GM19351 (cell line): Measurements from ENCODE around the gene ATP13A2.
"Not testable (repeated sequence)": the region's sequence is repeated elsewhere in the genome, so short reads cannot be mapped to it uniquely, and the experiment has no call there.

Experiments used
- ATAC-seq: cut with Tn5 transposase; IDR thresholded peaks from one replicate; pipeline ENCODE4 v1.9.1; 2021; ENCODE audit warnings: mild to moderate bottlenecking, moderate library complexity; ENCODE audit not compliant: unreplicated experiment

ATP13A2 gene

DNA sequence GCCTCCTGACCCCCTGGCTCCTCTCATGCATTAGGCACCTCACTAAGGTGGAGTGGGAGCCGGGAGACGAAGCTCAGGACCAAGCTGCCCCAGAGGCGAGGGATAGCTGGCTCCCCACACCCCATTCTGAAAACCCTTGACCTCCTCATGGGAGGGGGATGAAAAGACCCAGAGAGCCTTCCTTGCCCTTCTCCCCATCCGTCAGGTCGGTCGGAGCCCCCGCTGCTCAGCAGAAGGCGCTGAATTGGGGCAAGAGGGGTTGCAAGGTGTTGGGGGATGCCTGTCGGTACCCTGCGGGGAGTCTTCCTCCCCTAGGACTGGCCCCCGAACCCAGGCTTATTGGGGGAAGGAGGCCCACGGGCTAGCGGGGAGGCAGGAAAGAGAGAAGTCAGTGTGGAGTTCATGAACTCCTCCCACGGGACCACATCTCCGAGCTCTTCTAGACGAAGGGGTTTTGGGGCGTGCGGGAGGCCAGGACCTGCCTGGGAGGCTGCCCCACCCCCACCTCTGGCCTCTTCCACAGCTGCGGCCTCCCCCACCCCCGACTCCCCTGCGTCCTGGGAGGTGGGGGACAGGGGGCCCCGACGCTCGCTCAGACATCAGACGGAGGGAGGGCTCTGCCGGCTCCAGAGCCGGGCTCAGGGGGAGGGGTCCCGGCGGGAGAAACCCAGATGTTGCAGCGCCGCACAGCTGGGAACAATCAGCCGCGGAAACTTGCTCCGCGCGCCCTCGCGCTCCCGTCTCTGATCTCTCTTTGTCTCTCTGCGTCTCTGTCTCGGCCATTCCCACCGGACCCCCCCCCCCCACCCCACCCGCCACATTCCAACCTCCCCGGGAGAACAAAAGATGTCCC is 32.0 kb downstream of the ATP13A2 start:
- ATAC-seq, result no peak

GRCh38 chr1:16978567-16979474 is 32.9 kb downstream of the ATP13A2 start:
- no peak for ATAC-seq

GRCh38 chr1:16978139-16978538 is 33.6 kb downstream of the ATP13A2 start:
- ATAC-seq, result no peak

DNA sequence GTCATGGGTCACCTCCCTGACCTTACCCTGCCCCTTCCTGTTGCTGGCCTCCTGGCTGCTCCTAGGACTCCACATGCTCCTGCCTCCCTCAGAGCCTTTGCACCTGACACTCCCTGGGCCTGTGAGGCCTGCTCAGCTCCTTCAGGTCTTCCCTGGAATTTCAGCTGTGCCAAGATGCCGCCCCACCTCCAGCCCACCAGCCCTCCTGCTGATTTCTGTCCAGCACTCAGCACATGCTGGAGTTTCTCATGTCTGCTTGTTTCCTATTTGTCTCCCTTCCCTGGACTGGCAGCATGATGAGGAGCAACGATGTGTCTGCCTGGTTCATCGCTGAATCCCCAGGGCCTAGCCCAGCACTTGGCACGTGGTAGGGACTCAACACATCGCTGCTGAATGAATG is 34.4 kb downstream of the ATP13A2 start:
- no peak for ATAC-seq

DNA sequence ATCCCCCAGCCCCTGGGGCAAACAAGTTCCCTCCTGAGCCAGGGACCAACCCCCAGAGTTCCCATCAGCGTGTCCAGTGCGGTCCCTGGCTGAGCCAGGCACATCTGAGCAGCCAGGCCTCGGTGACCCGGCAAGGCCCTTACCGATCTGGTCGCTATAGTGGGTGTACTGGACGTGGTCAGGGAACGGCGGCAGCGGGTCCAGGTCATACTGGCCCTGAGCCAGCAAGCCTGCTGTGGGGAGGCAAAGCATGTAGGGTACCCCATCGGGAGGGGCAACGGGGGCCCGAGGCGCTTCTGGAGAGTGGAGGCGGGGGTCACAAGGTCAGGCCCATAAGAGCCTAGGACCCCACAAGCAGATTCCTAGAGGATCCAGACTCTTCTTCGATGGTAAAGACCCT is 34.8 kb downstream of the ATP13A2 start:
- ATAC-seq, result no peak

DNA sequence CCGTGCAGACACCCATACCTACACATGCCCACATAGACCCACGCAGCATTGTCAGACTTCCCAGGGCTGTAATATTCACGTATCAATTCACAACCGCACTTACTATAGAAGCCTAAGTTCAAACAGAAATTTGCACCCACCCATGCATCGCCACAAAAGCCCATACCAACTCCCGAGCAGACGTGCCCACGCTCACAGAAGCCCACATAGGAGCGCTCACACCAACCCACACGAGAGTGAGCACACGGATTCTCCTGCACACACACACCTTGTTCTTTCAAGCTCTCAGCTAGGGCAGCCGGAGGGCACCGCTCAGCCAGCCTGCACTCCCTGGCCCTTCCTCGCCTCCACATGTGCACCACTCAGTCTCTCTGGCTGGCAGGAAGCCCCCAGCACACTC is 35.9 kb downstream of the ATP13A2 start:
- ATAC-seq, result no peak

GRCh38 chr1:16975211-16975610 is 36.5 kb downstream of the ATP13A2 start:
- no peak for ATAC-seq

DNA sequence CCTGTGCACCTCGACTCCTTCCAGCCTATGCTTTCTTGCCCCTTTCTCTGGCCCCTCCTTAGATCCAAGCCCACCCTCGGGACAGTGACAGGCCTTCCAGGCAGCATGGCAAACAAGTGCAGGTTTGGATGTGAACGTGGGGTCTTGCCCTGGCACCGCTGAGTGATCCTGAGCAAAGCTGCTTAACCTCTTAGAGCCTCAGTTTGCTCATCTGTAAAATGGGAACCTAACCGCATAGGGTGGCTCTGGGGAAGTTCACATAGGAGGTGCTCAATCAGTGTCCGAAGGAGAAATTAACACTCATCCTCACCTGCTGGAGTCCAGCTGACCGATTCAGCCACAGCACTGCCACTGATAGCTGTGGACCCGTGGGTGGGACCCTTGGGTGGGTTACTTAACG is 38.5 kb downstream of the ATP13A2 start:
- no peak for ATAC-seq

- ATAC-seq, result no peak
Measured at GRCh38 chr1:16972189-16972895, 39.4 kb downstream of the ATP13A2 start.

DNA sequence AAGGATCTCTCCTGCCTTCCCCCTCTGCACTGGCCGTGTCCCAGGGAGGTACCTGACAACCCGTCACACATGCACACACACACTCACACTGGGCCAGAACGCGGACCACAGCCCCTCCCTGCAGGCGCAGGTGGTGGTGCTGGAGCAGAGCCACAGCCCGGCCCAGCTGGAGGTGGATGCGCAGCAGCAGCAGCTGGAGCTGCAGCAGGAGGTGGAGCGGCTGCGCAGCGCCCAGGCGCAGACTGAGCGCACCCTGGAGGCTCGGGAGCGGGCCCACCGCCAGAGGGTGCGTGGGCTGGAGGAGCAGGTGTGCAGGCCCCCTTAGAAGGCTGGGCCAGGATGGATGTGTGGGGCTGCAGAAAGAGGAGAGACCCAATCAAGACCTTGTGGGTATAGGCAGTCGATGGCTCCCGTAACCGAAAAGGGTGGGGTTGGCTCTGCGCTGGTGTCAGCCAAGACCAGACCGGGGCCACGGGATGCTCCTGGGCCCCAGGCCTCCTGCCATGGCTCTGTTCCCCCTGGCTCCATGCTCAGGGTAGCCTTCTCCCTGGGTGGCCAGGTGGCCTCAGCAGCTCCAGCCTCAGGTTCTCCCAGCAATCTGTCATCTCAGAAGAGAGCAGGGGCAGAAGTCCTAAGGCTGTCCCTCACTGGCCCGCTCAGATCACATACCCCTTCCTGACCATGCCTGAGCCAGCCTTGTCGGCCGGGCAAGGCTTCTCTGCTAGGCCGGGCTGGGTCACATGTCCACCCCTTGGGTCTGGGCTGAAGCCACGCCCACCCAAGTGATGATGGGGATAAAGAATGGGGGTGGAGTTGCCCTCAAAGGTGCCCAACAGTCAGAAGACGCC is 40.2 kb downstream of the ATP13A2 start:
- ATAC-seq, result no peak

DNA sequence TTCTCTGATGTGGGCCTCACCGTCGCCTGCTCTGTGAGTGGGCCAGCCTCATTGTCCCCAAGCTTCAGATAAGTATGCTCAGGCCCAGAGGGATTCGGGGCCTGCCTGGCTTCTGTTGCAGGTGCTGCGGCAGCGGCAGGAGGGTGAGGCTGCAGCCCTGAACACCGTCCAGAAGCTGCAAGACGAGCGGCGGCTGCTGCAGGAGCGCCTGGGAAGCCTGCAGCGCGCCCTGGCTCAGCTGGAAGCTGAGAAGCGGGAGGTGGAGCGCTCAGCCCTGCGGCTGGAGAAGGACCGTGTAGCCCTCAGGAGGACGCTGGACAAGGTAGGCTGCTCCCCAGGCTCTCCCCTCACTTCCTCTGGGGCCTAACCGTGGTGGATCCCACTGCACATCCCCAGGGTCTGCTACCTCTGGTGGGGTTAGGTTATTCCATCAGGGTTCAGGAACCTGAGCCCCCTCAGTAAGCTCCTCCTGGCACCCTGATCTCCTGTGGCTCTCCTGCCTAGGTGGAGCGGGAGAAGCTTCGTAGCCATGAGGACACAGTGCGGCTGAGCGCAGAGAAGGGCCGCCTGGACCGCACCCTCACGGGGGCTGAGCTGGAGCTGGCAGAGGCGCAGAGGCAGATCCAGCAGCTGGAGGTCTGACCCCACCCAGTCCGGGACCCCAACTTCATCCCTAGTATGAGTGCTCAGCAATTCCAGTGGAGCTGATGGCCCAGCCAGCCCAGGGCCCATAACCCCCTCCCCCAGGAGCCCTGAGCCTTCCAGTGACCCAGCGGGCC is 41.4 kb downstream of the ATP13A2 start:
- no peak for ATAC-seq

GRCh38 chr1:16969651-16970050 is 42.1 kb downstream of the ATP13A2 start:
- ATAC-seq, result no peak

DNA sequence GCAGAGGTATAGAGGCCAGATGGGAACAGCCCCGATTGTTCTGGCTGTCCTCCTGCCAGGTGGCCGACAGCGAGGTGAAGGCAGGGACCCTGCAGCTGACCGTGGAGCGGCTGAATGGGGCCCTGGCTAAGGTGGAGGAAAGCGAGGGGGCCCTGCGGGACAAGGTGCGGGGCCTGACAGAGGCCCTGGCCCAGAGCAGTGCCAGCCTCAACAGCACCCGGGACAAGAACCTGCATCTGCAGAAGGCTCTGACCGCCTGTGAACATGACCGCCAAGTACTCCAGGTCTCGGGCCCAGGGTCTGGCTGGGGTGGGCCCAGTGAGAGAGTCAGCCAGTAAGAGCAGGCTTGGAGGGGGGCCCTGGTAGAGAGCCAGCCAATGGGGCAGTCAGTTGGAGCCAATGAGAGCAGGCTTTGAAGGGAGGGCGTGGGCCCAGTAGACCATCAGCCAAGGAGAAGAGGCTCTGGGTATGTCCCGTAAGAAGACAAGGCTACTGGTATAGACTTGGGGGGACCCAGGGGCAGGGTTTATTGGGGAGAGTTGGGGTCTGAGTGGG is 42.6 kb downstream of the ATP13A2 start:
- ATAC-seq, result no peak

DNA sequence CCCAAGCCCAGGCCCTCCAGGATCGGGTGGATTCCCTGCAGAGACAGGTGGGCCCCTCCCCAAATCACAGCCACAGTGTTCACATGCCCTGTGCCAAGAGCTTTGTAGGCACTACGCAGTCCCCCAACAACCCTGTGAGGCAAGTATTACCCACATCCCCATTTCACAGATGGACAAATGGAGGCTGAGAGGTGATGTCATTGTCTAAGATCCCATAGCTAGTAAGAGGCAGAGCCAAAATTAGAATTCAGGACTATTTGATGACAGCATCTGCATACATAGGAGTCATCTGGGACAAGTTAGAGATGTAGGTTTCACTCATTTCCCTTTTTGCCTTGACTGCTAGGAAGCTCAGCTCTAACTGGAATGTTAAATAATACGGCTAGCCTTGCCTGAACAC is 43.4 kb downstream of the ATP13A2 start:
- no peak for ATAC-seq

DNA sequence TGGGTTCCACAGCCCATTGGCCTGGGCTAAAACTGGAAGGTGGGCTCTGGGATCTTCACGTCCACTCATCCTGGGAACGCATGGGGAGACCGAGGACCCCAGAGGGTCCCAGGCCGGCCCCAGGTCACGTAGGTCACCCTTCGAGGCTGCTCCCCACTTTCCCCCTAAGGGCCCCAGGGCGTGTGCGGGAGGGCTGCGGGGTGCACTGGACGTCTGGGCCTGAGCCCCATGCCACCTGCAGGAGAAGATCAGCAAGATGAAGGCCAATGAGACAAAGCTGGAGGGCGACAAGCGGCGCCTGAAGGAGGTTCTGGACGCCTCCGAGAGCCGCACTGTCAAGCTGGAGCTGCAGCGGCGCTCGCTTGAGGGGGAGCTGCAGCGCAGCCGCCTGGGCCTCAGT is 43.8 kb downstream of the ATP13A2 start:
- ATAC-seq, result no peak

- ATAC-seq, result no peak
Measured at GRCh38 chr1:16967095-16967575, 44.6 kb downstream of the ATP13A2 start.

DNA sequence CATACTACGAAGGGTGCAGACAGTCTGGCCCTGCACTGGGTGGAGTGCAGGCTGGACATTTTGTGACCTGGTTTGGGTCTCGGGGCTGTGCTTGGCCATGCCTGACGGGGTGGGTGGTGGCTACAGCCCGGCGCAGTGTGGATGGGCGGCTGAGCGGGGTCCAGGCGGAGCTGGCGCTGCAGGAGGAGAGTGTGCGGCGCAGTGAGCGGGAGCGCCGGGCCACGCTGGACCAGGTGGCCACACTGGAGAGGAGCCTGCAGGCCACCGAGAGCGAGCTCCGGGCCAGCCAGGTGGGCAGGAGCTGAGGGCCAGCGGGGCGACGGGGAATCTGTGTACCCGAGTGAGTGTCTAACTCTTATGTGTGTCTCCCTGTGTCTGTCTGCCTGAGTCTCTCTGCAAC is 45.4 kb downstream of the ATP13A2 start:
- ATAC-seq, result no peak

DNA sequence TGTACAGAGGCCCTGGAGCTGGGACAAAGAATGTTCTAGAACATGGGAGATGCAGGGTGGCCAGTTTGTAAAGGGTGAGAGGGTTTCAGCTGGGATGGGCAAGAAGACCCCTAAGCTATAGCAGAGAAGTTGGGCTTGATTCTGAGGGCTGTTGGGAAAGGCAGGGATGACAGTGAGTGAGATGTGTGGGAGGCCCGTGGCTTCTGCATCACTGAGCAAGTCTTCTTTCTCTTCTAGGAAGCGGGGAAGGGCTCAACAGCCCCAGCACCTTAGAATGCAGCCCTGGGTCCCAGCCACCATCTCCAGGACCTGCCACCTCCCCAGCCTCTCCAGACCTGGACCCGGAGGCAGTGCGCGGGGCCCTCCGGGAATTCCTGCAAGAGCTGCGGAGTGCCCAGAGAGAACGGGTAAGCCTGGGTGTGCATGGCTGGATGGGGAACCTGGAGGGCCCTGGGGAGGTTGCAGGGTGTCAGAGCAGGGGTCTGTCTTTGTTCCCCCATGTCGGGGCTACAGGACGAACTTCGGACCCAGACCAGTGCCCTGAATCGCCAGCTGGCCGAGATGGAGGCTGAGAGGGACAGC is 46.2 kb downstream of the ATP13A2 start:
- ATAC-seq, result no peak

- not testable (repeated sequence) for ATAC-seq
Measured at GRCh38 chr1:16964169-16964568, 47.6 kb downstream of the ATP13A2 start.
